Stimulated activated CD4-positive, alpha-beta T cell treated with anti-CD3 and anti-CD28 coated beads, Interleukin-15, amount 100 ng/mL, for 24 hours (primary cell): ENCODE measurements around the gene ATXN1.

ENCODE experiments used
- DNase-seq: peaks from one replicate; pipeline ENCODE4 v3.0.0-alpha.2; 2020

The ATXN1 gene

GRCh38 chr6:16761471-16762267 lies 409 bp upstream of the ATXN1 start:
- peak; percentile 86 for DNase-seq

- peak; percentile 85 for DNase-seq
These were observed 1.4 kb downstream of the ATXN1 start for GRCh38 chr6:16759646-16760515.

GRCh38 chr6:16759181-16759645 lies 2.0 kb downstream of the ATXN1 start:
- DNase-seq = peak; percentile 22

- DNase-seq = no peak
These were observed 2.9 kb downstream of the ATXN1 start for GRCh38 chr6:16758163-16758975.

GRCh38 chr6:16757332-16757731 lies 3.9 kb downstream of the ATXN1 start:
- DNase-seq = no peak

GRCh38 chr6:16756660-16757255 lies 4.5 kb downstream of the ATXN1 start:
- DNase-seq = no peak

- no peak for DNase-seq
These were observed 5.7 kb downstream of the ATXN1 start for GRCh38 chr6:16755544-16755943.

GRCh38 chr6:16754876-16755275 lies 6.4 kb downstream of the ATXN1 start:
- DNase-seq = no peak

GRCh38 chr6:16754274-16754673 lies 7.0 kb downstream of the ATXN1 start:
- no peak for DNase-seq

- no peak for DNase-seq
These were observed 7.9 kb downstream of the ATXN1 start for GRCh38 chr6:16753341-16753740.

GRCh38 chr6:16752206-16752866 lies 8.9 kb downstream of the ATXN1 start:
- DNase-seq = no peak

GRCh38 chr6:16751251-16751946 lies 9.9 kb downstream of the ATXN1 start:
- DNase-seq = no peak

- DNase-seq = no peak
These were observed 10.7 kb downstream of the ATXN1 start for GRCh38 chr6:16750566-16750965.

GRCh38 chr6:16749516-16750485 lies 11.5 kb downstream of the ATXN1 start:
- DNase-seq = no peak

GRCh38 chr6:16748025-16748319 lies 13.3 kb downstream of the ATXN1 start:
- no peak for DNase-seq

GRCh38 chr6:16747232-16748024 lies 13.8 kb downstream of the ATXN1 start:
- DNase-seq = no peak

- no peak for DNase-seq
These were observed 14.4 kb downstream of the ATXN1 start for GRCh38 chr6:16746812-16747211.

- DNase-seq = no peak
These were observed 14.9 kb downstream of the ATXN1 start for GRCh38 chr6:16746401-16746800.

GRCh38 chr6:16743664-16744210 lies 17.5 kb downstream of the ATXN1 start:
- no peak for DNase-seq
